Anterior cingulate cortex (tissue), 58 donors: ENCODE results near the gene THEM5.
A peak's percentile ranks its signal among the peaks of the same experiment; 100 is the strongest.

ENCODE experiments used
- DNase-seq, 58 donors: peaks; one replicate each; lab custom pipeline; 2025; lab: John Stamatoyannopoulos, UW

THEM5 gene

DNA sequence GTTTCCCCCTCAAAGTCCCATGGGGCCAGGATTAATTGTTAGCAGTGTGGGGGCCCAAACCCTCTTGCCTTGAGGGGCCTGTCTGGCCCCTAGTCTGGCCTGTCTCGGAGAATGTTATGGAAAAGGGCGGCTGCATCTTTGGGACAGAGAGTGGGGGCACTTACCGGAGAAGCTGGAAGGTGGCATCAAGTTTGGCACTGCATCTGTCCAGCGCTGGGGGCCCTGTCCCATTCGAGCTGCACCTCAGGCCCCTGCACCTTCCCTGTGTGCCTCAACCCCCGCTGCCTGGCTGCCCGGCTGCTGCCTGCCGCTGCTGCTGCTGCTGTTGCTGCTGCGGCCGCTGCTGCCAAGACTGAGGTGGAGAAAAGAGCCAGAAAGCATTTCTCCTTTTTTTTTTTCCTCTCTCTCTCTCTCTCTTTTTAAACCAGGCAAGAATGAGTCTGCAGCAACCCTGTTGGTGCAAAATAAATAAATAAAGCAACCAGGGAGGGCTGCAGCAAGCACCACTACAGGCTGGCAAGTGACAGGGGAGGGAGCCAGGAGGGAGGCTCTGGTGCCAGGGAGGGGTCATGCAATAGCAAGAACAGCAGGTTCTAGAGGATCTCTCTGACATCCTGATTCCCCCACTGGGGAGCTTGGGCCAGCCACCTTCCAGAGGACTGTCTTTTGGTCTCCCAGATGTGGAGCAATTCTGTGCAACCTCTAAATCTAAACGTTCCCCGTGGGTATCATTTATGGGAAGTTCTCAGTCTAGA is 48.3 kb downstream of the THEM5 start, which contains the start of gene LINGO4:
TSS of gene LINGO4 (minus strand) at position 354 of the 755 bp plus-strand sequence. CDS start 2,715 bp downstream, outside the sequence.
- no peak for DNase-seq

DNA sequence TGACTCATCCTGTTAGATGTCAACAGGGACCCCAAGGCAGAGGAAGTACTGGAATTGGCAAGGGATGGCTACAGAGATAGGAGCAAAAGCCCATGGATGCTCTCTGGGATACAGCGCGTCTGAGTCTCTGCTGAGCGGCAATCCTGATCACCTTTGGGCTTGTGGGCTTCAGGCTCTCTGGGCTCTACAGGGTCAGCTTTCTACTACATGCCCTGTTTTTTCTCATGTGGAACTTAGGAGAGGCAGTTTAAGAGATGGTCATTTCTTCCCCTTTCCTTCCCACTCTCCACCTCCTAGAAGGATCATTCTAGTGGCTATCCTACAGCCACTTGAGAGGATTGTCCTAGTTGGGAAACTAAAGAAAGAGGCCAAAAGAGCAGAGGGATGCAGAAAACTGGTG is 49.6 kb downstream of the THEM5 start:
- DNase-seq, result no peak

DNA sequence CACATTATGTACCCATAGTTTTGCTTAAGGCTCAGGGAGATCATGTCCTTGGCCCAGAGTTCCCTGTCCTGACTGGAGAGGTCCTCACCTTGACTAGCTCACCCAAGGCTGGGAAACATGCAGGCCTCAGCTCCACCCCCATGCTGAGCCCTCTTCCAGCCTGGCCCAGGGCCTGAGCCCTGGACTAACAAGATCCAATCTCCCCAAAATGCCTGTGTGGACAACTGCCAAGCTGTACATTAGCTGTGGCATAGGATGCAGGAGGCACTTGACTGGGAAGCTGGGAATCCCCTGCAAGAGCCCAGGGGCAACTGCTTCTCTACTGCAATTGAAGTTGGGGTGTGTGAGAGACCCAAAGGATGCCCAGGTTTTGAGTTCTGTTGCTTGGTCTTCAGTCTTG is 50.3 kb downstream of the THEM5 start:
- DNase-seq, result no peak

DNA sequence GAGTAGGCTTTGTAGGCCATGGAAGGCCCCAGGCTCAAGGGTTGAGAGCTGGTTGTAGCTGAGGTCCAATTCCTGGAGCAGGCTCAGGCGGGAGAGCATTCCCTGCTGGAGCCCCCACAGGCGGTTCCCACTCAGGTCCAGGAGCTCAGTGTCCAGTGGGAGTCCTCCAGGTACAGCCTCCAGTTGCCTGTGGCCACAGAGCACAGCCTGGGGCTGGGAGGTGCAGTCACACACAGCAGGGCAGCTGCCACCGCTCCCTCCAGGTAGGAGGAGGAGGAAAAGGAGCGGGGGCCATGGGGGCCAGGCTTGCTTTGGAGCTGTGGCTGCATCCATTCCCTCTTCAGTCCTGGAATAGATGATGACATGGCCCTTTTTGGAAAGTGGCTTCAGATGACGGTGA is 51.1 kb downstream of the THEM5 start:
- DNase-seq, result no peak

DNA sequence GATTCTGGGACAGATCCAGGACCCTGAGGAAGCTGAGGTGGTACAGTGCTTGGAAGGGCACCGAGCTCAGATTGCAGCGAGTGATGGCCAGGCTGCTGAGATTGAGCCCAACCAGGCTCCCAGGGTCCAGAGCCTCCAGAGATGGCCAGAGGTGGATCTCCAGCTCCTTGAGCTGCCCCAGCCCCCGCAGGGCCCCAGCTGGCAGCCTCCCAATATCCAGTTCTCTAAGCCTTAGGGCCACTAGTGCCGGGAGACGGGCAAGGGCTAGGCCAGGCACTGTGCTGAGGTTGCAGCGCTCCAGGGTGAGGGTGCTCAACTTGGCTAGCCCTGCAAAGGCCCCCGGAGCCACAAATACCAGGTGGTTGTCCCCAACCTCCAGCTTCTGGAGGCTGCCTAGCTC is 51.7 kb downstream of the THEM5 start:
- DNase-seq, result no peak

DNA sequence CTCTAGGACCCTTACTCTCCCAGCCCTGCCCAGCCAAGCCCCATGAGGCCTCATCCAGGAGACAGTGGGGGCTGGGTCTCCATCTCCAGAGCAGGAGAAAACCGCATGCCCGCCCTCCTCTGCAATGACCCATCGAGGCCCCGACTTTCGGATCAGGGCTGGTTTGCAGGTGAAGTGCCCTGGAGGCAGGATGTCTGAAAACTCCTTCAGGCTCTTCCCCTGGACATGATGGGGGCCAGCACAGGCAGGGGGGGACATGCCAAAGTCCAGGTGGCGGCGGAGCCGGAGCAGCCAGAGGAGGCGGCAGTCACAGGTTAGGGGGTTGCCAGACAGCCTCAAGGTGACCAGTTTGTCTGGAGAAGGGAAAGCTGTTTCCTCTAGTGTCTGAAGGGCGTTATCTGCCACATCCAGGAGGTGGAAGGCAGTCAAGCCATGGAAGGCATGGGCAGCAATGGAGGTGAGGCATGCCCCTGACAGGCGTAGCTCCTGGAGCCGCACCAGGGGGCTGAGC is 52.1 kb downstream of the THEM5 start:
- DNase-seq, result no peak

DNA sequence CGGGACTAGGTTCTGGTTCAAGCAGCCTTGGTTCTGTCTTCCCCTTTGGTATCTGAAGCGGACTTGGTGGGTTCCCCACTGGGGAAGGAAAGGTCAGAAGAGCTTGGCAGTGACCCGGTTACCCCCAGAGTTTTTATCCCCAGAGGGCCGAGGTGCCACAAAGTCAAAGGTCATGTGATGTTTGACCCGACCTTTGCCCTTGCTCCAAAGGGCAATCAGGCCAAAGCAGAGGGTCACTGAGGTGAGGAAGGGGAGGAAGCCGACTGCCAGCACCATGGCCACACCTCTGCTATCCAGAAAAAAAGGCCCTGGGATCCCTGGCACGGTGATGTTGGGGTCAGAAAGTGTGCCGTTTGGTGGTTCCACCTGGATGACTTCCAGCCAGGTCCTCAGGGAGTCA is 52.7 kb downstream of the THEM5 start:
- no peak for DNase-seq

DNA sequence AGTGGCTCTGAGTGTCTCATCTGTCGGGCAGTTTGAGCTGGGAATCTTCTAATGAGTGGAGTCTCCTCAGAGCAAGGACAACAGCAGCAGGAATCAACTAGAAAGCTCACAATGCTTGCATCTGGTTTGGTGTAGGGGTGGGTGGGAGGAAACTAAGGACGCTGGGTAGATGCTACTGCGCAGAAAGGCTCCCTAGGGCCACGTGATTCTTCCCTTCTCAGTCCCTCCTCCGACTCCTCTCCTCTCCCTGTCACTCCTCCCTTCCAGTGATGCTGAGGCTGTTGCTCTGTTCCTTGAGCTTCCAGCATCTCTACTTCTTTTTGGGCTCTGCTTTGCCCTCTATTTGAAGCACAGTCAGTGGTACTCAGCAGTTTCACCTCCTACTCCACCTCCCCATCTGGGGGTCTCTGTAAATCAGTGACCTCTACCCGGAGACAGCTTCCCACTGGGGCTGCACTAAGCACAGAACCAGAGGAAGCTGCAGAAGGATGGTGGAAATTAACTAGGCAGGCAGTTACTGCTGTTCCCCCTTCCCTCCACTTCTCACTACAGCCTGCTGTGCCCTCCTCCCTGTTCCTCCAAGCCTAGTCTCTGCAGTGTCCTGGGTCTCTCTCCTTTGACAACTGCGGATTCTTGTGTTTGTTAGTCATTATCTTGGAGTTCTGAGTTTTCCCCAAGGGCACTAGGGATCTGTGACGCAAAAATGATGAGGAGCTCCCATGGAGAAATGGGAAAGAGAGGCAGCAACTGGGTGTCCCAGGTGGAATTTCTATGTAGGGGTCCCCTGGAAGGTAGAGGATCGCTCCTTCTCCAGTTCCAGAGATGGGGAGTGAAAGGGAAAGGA is 54.1 kb downstream of the THEM5 start:
- DNase-seq, result peak in 3 of 58 donors; percentile 6 to 24 (median 18)

DNA sequence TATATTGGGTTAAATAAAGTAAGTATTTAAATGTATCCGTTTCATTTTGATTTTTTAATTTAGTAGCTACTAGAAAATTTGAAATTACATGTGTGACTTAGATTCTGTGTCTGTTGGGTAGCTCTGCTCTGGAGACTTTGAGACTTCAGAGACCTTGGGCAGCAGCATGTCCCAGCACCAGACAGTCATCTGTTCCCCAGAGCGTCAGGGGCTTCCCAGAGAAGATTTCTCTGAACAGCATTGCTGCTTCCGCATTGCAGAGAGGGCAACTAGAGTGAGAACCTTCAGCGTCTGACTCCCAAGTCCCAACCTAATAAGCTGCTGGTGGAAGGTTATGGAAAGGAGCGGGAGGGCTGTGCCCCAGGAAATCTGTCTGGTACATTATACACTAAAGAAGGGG is 54.9 kb downstream of the THEM5 start:
- DNase-seq, result no peak
